Hepatocyte (in vitro differentiated cells): ENCODE data around the gene FSIP1. TPM values are rescaled to one million over a fixed set of nuclear protein-coding genes. Genes with fewer than 3 reads are reported as not detected.

Experiments used
- DNase-seq: peaks from one replicate; pipeline ENCODE4 v3.0.0-alpha.2; 2016; ENCODE audit warnings: low spot score
- H2AFZ ChIP-seq: fragments of 200-600 bp; sonication (generic); 2 replicates; pipeline ENCODE4 v1.6.0; 2016; ENCODE audit warnings: antibody characterized with exemption, mild to moderate bottlenecking
- H3K27ac ChIP-seq: fragments of 200-600 bp; sonication (generic); 2 replicates; pipeline ENCODE4 v1.5.1; 2016; ENCODE audit warnings: mild to moderate bottlenecking
- H3K27me3 ChIP-seq: fragments of 200-600 bp; sonication (generic); 2 replicates; pipeline ENCODE4 v1.6.1; 2016
- H3K36me3 ChIP-seq: fragments of 200-600 bp; sonication (generic); replicated peaks from 2 replicates; pipeline ENCODE4 v1.5.1; 2016; ENCODE audit warnings: low read depth; ENCODE audit not compliant: insufficient read depth
- H3K4me1 ChIP-seq: fragments of 200-600 bp; sonication (generic); 2 replicates; pipeline ENCODE4 v1.5.1; 2016; ENCODE audit warnings: mild to moderate bottlenecking, moderate library complexity; ENCODE audit not compliant: insufficient read depth
- H3K4me2 ChIP-seq: fragments of 200-600 bp; sonication (generic); 2 replicates; pipeline ENCODE4 v1.6.0; 2016
- H3K4me3 ChIP-seq: fragments of 200-600 bp; sonication (generic); 2 replicates; pipeline ENCODE4 v1.5.1; 2016; ENCODE audit warnings: mild to moderate bottlenecking
- H3K79me2 ChIP-seq: fragments of 200-600 bp; sonication (generic); 2 replicates; pipeline ENCODE4 v1.6.0; 2017; ENCODE audit warnings: mild to moderate bottlenecking
- H3K9me2 ChIP-seq: fragments of 200-600 bp; sonication (generic); replicated peaks from 2 replicates; pipeline ENCODE4 v1.6.0; 2017; ENCODE audit warnings: mild to moderate bottlenecking; ENCODE audit not compliant: insufficient read depth
- H3K9me3 ChIP-seq: fragments of 200-600 bp; sonication (generic); 2 replicates; pipeline ENCODE4 v1.5.1; 2016; ENCODE audit warnings: low read depth, mild to moderate bottlenecking
- H4K20me1 ChIP-seq: fragments of 200-600 bp; sonication (generic); 2 replicates; pipeline ENCODE4 v1.6.0; 2016; ENCODE audit warnings: mild to moderate bottlenecking; ENCODE audit not compliant: insufficient read depth, poor library complexity, severe bottlenecking
- CTCF ChIP-seq: fragments of 200-600 bp; sonication (generic); IDR thresholded peaks from 2 replicates; pipeline ENCODE4 v1.5.1; 2016; ENCODE audit warnings: antibody characterized with exemption, mild to moderate bottlenecking; ENCODE audit not compliant: poor library complexity
- EZH2 ChIP-seq: fragments of 200-600 bp; sonication (generic); IDR thresholded peaks from 2 replicates; pipeline ENCODE4 v1.6.1; 2016; ENCODE audit warnings: antibody characterized with exemption, mild to moderate bottlenecking, borderline replicate concordance
- EZH2phosphoT487 ChIP-seq: fragments of 200-600 bp; sonication (generic); IDR thresholded peaks from one replicate; pipeline ENCODE4 v1.6.1; 2018; ENCODE audit warnings: antibody characterized with exemption, mild to moderate bottlenecking, low read depth, moderate library complexity; ENCODE audit not compliant: unreplicated experiment, severe bottlenecking
- WGBS: methylation state at CpG from one replicate; pipeline ENCODE4 v1.1.6; 2016; ENCODE audit warnings: low lambda C conversion rate; ENCODE audit errors: missing lambda C conversion rate; 5-methylcytosine and 5-hydroxymethylcytosine counted together
- polyA plus RNA-seq: library from polyadenylated mRNA; unstranded; fragments of >200 nt; fragmentation: Nextera tagmentation; extraction: Ambion mirVana; gene quantifications from 2 replicates; pipeline ENCODE4 v1.2.1, GENCODE V29; 2016
- total RNA-seq: library from RNA; depleted of rRNA; stranded (reverse); fragments of >200 nt; gene quantifications from 2 replicates; pipeline ENCODE4 v1.2.3, GENCODE V29; 2014

Gene FSIP1
- total and polyA plus RNA-seq, 2 experiments from 2014 or later = 0.60 to 0.79 TPM

- Histone ChIP-seq H3K4me3 (no peak overlapping the region), H2AFZ (no peak overlapping the region), H3K36me3 (no peaks in the 10 kb centered on the region), H3K9me2 (no peaks in the 10 kb centered on the region), H3K79me2 (no peaks in the 10 kb centered on the region), H3K4me1 (peaks cover 21% of the 10 kb centered on the region), H3K9me3 (no peaks in the 10 kb centered on the region), H3K27ac (no peak overlapping the region), H4K20me1 (no peaks in the 10 kb centered on the region), H3K27me3 (no peaks in the 10 kb centered on the region), H3K4me2 (no peak overlapping the region)
- TF ChIP-seq EZH2phosphoT487 (no peak), CTCF (no peak)
- no peak for DNase-seq
- 84% methylated on average over 3 of the region's 3 CpGs for WGBS
Measured at GRCh38 chr15:39627451-39628143, 155.0 kb downstream of the FSIP1 start.

- Histone ChIP-seq H2AFZ (no peak overlapping the region), H3K4me3 (no peak overlapping the region), H3K4me2 (no peak overlapping the region), H3K9me2 (no peaks in the 10 kb centered on the region), H3K4me1 (peaks cover 21% of the 10 kb centered on the region), H4K20me1 (no peaks in the 10 kb centered on the region), H3K27ac (no peak overlapping the region), H3K27me3 (no peaks in the 10 kb centered on the region), H3K9me3 (no peaks in the 10 kb centered on the region), H3K36me3 (no peaks in the 10 kb centered on the region), H3K79me2 (no peaks in the 10 kb centered on the region)
- DNase-seq = no peak
- no peak for TF ChIP-seq EZH2phosphoT487
- no peak for TF ChIP-seq CTCF
- TF ChIP-seq EZH2 = no peak
Measured at GRCh38 chr15:39625856-39626255, 156.8 kb downstream of the FSIP1 start.

- Histone ChIP-seq H3K4me3 (no peak overlapping the region), H3K36me3 (no peaks in the 10 kb centered on the region), H3K79me2 (no peaks in the 10 kb centered on the region), H4K20me1 (no peaks in the 10 kb centered on the region), H3K27me3 (no peaks in the 10 kb centered on the region), H3K4me1 (peaks cover 21% of the 10 kb centered on the region), H3K9me3 (no peaks in the 10 kb centered on the region), H3K27ac (peak overlapping the region; percentile 57), H3K4me2 (no peak overlapping the region), H3K9me2 (no peaks in the 10 kb centered on the region), H2AFZ (no peak overlapping the region)
- TF ChIP-seq EZH2phosphoT487 = no peak
- no peak for TF ChIP-seq CTCF
- TF ChIP-seq EZH2 = no peak
- WGBS = 93% methylated on average over 4 of the region's 4 CpGs
- no peak for DNase-seq
Measured at GRCh38 chr15:39625451-39625850, 157.2 kb downstream of the FSIP1 start.

- WGBS = 78% methylated on average over 6 of the region's 6 CpGs
- no peak overlapping the region for H2AFZ ChIP-seq
- TF ChIP-seq EZH2phosphoT487 (no peak), EZH2 (no peak), CTCF (no peak)
- H3K4me3 ChIP-seq = no peak overlapping the region
- DNase-seq = peak; percentile 43
- H3K9me3 ChIP-seq = no peaks in the 10 kb centered on the region
- H3K9me2 ChIP-seq = no peaks in the 10 kb centered on the region
- H4K20me1 ChIP-seq = no peaks in the 10 kb centered on the region
- peak overlapping the region; percentile 79 for H3K27ac ChIP-seq
- H3K79me2 ChIP-seq = no peaks in the 10 kb centered on the region
- peaks cover 17% of the 10 kb centered on the region for H3K4me1 ChIP-seq
- no peaks in the 10 kb centered on the region for H3K27me3 ChIP-seq
- no peaks in the 10 kb centered on the region for H3K36me3 ChIP-seq
- no peak overlapping the region for H3K4me2 ChIP-seq
Measured at GRCh38 chr15:39624806-39625205, 157.8 kb downstream of the FSIP1 start.
